ENCODE data around the gene SEC62. TPM values are rescaled to one million over a fixed set of nuclear protein-coding genes. Genes with fewer than 3 reads are reported as not detected.

Gene SEC62
- polyA plus RNA-seq, 3 donors = 15.6 to 117 (median 95.2) TPM

DNA sequence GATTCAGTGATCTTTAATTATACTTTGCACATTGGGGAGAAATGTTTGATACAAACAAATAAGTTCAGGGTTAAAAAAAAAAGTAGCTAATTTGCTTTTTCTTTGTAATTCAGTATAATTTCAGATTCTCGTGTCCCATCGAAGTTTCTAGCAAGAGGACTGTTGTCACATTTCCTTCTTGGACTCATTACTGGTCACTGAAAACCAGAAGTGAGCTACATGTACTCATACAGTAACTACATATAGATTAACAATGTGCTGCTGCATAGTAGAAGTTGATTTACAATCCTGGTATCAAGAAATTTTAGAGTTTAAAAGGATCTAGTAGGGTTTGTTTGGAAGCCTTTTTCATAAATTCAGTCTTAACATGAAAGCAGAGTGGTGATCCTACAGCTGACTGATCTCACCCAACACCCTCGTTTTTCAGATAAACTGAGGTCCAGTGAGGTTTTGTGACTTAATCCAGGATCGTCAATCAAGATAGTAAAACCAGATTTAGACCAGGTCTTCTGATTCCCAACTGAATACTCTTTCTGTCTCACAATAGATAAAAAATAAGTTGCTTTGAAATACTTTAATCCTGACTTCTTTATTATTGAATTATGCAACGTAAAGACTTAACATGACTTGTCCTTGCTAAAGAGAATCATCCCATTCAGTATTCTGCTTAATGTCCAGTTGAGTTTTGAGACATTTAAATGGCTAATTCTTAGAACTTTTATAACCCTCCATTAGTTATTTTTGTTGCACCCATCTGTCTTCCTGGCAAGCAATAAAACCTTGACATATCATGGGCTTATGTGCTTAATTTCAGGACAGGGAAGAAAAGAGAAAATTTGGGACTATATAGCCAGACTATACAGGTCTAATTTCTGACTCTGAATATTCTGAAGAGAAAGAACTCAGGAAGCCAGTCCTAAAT is 2.8 kb downstream of the SEC62 start:
- WGBS (ENCODE audit: insufficient coverage) = 80% methylated on average over 1 of the region's 5 CpGs
- peak overlapping the region; percentile 25 for H3K4me2 ChIP-seq (replicated peaks; ENCODE audit: extremely low read depth, low read length, poor library complexity, severe bottlenecking)
- no peak overlapping the region for H2AFZ ChIP-seq (ENCODE audit: insufficient read depth, low read depth, low read length, poor library complexity, severe bottlenecking)
- H3K36me3 ChIP-seq (replicated peaks in 1 of 2; ENCODE audit: control insufficient read depth in 1 of 2, insufficient read depth in 2 of 2, low read length in 2 of 2) = peaks cover 11 to 31% of the 10 kb centered on the region in 2 donors
- H3K36me3 Mint-ChIP-seq = peaks cover 28 to 33% of the 10 kb centered on the region in 2 donors
- DNase-seq = peak in 2 of 3 donors; percentile 30 to 32
- H3K9ac ChIP-seq (ENCODE audit: insufficient read depth, low read length, poor library complexity, severe bottlenecking) = no peak overlapping the region
- peaks cover 32% of the 10 kb centered on the region for H4K20me1 ChIP-seq (ENCODE audit: insufficient read depth, low read length)
- peaks cover 27 to 36% of the 10 kb centered on the region in 2 donors for H3K4me1 ChIP-seq (ENCODE audit: control insufficient read depth in 1 of 2, insufficient read depth in 2 of 2, low read length in 2 of 2)
- H3K79me2 ChIP-seq (ENCODE audit: insufficient read depth, low read length) = peaks cover 83% of the 10 kb centered on the region
- peaks cover 53% of the 10 kb centered on the region for H3K4me1 Mint-ChIP-seq
- H3K9me3 Mint-ChIP-seq = peaks cover 0 to 3% (median 0%) of the 10 kb centered on the region in 7 donors
- H3K27me3 Mint-ChIP-seq (ENCODE audit: low read depth in 3 of 3) = peaks cover 0 to 2% (median 0%) of the 10 kb centered on the region in 3 donors
- TF ChIP-seq, protein P1, sequence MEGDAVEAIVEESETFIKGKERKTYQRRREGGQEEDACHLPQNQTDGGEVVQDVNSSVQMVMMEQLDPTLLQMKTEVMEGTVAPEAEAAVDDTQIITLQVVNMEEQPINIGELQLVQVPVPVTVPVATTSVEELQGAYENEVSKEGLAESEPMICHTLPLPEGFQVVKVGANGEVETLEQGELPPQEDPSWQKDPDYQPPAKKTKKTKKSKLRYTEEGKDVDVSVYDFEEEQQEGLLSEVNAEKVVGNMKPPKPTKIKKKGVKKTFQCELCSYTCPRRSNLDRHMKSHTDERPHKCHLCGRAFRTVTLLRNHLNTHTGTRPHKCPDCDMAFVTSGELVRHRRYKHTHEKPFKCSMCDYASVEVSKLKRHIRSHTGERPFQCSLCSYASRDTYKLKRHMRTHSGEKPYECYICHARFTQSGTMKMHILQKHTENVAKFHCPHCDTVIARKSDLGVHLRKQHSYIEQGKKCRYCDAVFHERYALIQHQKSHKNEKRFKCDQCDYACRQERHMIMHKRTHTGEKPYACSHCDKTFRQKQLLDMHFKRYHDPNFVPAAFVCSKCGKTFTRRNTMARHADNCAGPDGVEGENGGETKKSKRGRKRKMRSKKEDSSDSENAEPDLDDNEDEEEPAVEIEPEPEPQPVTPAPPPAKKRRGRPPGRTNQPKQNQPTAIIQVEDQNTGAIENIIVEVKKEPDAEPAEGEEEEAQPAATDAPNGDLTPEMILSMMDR (IDR thresholded peaks at IDR 0.05) = no peak
- intact Hi-C loops (cut with micrococcal nuclease) = loop anchor here (5.0 to 10.0 kb wide), 4 partner anchors 37 to 205 kb away; partner anchors contain the start of genes ACTRT3 (in 2 of the 2), LRRC31 (in 2 of the 2) and TERC (in 2 of the 2)
- no peak overlapping the region for H3K4me3 ChIP-seq (replicated peaks in 1 of 3; ENCODE audit: low read depth in 2 of 3, low read length in 3 of 3)
- peak overlapping the region in 5 of 7 donors; percentile 6 to 99 (median 97) for H3K27ac Mint-ChIP-seq
- peak overlapping the region in 1 of 2 donors; percentile 20 for H3K4me3 Mint-ChIP-seq
- peak overlapping the region in 1 of 2 donors; percentile 95 for H3K27ac ChIP-seq (ENCODE audit: low read depth in 1 of 2, low read length in 2 of 2)
- H3K9me3 ChIP-seq (replicated peaks in 1 of 2; ENCODE audit: control insufficient read depth in 1 of 2, insufficient read depth in 1 of 2, low read length in 2 of 2) = no peaks in the 10 kb centered on the region
- H3K27me3 ChIP-seq (ENCODE audit: control insufficient read depth in 2 of 2, insufficient read depth in 2 of 2, low read length in 2 of 2) = no peaks in the 10 kb centered on the region

DNA sequence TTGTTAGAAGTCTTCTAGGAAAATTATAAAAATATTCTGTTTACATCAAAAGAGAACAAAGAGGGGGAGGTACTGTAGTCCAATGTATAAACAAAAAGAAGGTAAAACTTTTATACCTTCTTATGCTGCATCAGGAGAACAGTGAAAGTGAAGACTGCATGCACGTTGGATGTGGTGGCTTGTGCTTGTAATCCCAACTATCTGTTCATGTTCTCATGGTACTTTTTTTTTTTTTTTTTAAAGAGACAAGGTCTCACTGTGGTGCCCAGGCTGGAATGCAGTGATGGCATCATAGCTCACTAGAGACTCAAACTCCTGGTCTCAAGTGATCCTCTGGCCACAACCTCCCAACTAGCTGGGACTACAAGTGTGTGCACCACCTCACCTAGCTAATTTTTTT is 4.2 kb downstream of the SEC62 start:
- Histone ChIP-seq H3K36me3 (replicated peaks in 1 of 2; ENCODE audit: control insufficient read depth in 1 of 2, insufficient read depth in 2 of 2, low read length in 2 of 2) (peaks cover 16 to 45% of the 10 kb centered on the region in 2 donors), H3K4me3 (replicated peaks in 1 of 3; ENCODE audit: low read depth in 2 of 3, low read length in 3 of 3) (no peak overlapping the region), H3K27ac (ENCODE audit: low read depth in 1 of 2, low read length in 2 of 2) (peak overlapping the region in 1 of 2 donors; percentile 29), H3K4me2 (replicated peaks; ENCODE audit: extremely low read depth, low read length, poor library complexity, severe bottlenecking) (no peak overlapping the region), H3K4me1 (ENCODE audit: control insufficient read depth in 1 of 2, insufficient read depth in 2 of 2, low read length in 2 of 2) (peaks cover 25 to 34% of the 10 kb centered on the region in 2 donors), H2AFZ (ENCODE audit: insufficient read depth, low read depth, low read length, poor library complexity, severe bottlenecking) (no peak overlapping the region), H3K27me3 (ENCODE audit: control insufficient read depth in 2 of 2, insufficient read depth in 2 of 2, low read length in 2 of 2) (no peaks in the 10 kb centered on the region), H4K20me1 (ENCODE audit: insufficient read depth, low read length) (peaks cover 37% of the 10 kb centered on the region), H3K9ac (ENCODE audit: insufficient read depth, low read length, poor library complexity, severe bottlenecking) (no peak overlapping the region), H3K9me3 (replicated peaks in 1 of 2; ENCODE audit: control insufficient read depth in 1 of 2, insufficient read depth in 1 of 2, low read length in 2 of 2) (no peaks in the 10 kb centered on the region), H3K79me2 (ENCODE audit: insufficient read depth, low read length) (peaks cover 97% of the 10 kb centered on the region)
- peaks cover 50% of the 10 kb centered on the region for H3K4me1 Mint-ChIP-seq
- TF ChIP-seq, protein P1 (IDR thresholded peaks at IDR 0.05) = no peak
- peaks cover 36 to 40% of the 10 kb centered on the region in 2 donors for H3K36me3 Mint-ChIP-seq
- no peak for DNase-seq
- H3K27me3 Mint-ChIP-seq (ENCODE audit: low read depth in 3 of 3) = no peaks in the 10 kb centered on the region
- whole genome bisulfite sequencing (ENCODE audit: insufficient coverage) = 88% methylated on average over 1 of the region's 1 CpG
- peaks cover 0 to 3% (median 0%) of the 10 kb centered on the region in 7 donors for H3K9me3 Mint-ChIP-seq
- H3K27ac Mint-ChIP-seq = peak overlapping the region in 1 of 7 donors; percentile 46
- intact Hi-C loops (cut with micrococcal nuclease) = loop anchor here in 1 of 2 donors (5.0 to 10.0 kb wide), 2 partner anchors 39 to 106 kb away; partner anchors contain the start of gene LRRC31
- H3K4me3 Mint-ChIP-seq = no peak overlapping the region

All from CD14-positive monocyte (primary cell).